Immature natural killer cell (primary cell): ENCODE results near the gene TRIM59. TPM values are rescaled to one million over a fixed set of nuclear protein-coding genes. Genes with fewer than 3 reads are reported as not detected.
A peak's percentile ranks its signal among the peaks of the same experiment; 100 is the strongest.

Source experiments
- DNase-seq, 3 donors: peaks; one replicate each; pipeline ENCODE4 v3.0.0; 2022; ENCODE audit warnings: mixed read lengths in 1 of 3
- H3K27ac Mint-ChIP-seq, 6 donors: one replicate each; pipeline ENCODE4 v1.8.0; 2020; ENCODE audit warnings: mixed read lengths in 6 of 6, mild to moderate bottlenecking in 5 of 6, inconsistent platforms in 4 of 6, moderate library complexity in 3 of 6
- H3K27me3 Mint-ChIP-seq, 3 donors: one replicate each; pipeline ENCODE4 v1.8.0; 2020 to 2021; ENCODE audit warnings: low read depth in 3 of 3, mild to moderate bottlenecking in 3 of 3, mixed read lengths in 3 of 3, moderate library complexity in 3 of 3, inconsistent platforms in 1 of 3
- H3K36me3 Mint-ChIP-seq, 3 donors: one replicate each; pipeline ENCODE4 v1.8.0; 2020; ENCODE audit warnings: mixed read lengths in 3 of 3, inconsistent platforms in 2 of 3, mild to moderate bottlenecking in 2 of 3
- H3K4me1 Mint-ChIP-seq, 2 donors: one replicate each; pipeline ENCODE4 v1.8.0; 2020; ENCODE audit warnings: inconsistent platforms in 2 of 2, mild to moderate bottlenecking in 2 of 2, mixed read lengths in 2 of 2, moderate library complexity in 1 of 2
- H3K4me3 Mint-ChIP-seq, 5 donors: one replicate each; pipeline ENCODE4 v1.8.0; 2020; ENCODE audit warnings: mild to moderate bottlenecking in 5 of 5, mixed read lengths in 5 of 5, inconsistent platforms in 3 of 5, moderate library complexity in 3 of 5
- H3K9me3 Mint-ChIP-seq, 6 donors: one replicate each; pipeline ENCODE4 v1.8.0; 2020; ENCODE audit warnings: mild to moderate bottlenecking in 6 of 6, mixed read lengths in 6 of 6, inconsistent platforms in 4 of 6, moderate library complexity in 3 of 6
- polyA plus RNA-seq, 3 donors: library from polyadenylated mRNA; unstranded; fragments of 300-500 nt; fragmentation: Illumina TruSeq; gene quantifications; one replicate each; pipeline ENCODE4 v1.2.3, GENCODE V29; 2021

TRIM59 gene, protein sequence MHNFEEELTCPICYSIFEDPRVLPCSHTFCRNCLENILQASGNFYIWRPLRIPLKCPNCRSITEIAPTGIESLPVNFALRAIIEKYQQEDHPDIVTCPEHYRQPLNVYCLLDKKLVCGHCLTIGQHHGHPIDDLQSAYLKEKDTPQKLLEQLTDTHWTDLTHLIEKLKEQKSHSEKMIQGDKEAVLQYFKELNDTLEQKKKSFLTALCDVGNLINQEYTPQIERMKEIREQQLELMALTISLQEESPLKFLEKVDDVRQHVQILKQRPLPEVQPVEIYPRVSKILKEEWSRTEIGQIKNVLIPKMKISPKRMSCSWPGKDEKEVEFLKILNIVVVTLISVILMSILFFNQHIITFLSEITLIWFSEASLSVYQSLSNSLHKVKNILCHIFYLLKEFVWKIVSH
- 10 to 100 TPM; 13.1 to 22.6 (median 14.5) TPM for polyA plus RNA-seq

DNA sequence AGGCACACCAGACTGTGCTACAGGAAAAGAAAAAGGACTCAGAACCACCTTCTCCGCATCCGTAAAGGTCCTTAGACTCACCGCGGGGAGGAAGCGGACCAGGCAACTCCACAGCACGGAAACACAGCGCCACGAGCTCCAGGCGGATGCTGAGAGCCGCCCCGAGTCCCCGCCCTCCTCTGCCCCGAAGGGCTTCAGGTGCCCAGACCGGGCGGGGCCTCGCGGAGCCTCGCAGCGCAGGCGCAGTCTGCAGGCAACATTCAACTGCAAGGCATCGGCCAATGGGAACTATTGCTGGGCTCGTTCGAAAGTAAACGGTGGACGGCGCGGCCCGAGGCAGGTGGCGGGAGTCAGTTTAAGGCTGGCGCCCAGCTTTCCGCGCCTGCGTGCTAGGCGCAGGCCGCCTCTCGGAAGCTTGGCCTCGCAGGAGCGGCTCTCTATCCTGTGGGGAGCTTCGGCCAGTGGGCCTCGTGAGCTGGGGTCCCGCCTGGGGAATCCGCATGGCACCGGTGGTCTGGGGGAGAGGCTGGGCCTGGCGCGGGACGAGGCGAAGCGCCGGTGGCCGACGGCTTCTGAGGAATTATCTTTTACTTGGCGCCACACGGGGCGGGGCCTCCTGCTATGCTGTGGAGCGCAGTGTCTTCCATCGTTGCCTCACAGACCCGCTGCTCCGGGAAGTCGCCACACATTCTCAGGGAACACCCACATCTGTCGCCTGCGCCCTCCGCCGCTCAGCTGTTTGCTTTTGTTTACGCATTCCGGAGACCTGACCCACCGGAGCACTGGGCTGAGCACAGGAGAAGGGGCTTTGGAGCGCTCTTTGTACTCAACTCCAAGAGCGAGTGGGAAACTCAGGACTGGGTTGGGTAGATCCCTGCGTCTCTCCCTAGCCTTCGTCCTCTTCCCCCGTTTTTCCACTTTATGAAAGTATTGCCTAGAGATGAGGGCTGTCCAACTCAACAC, at the start of gene TRIM59:
Gene TRIM59 (minus strand): TSS at position 151 of the 963 bp plus-strand sequence. CDS start 10,603 bp downstream, outside the sequence.
- Mint-ChIP-seq H3K4me3 (peak within 1 kb of the TSS; percentile 93 to 96 (median 95)), H3K36me3 (no peaks in the 10 kb centered on the region), H3K4me1 (peaks cover 34 to 53% of the 10 kb centered on the region in 2 donors), H3K9me3 (no peaks in the 10 kb centered on the region), H3K27me3 (peaks cover 4 to 5% (median 5%) of the 10 kb centered on the region in 3 donors), H3K27ac (peak within 1 kb of the TSS; percentile 88 to 95 (median 94))
- DNase-seq, result peak; percentile 94 to 96 (median 96)

DNA sequence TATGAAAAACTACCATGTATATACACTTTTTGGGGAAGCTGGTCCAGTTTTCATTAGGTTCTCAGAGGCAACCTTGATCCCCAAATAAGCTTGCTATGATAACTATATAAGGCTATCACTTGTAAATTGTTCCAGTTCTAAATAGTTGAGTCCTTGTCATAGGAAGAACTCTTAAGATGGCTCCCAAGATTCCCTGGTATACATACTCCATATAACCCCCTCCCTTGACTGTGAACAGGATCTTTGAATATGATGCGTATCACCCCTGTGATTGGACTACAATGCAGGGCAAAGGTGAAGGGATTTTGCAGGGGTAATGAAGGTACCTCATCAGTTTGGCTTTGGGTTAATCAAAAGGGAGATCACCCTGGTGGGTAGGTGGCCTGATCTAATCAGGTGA, 48.6 kb upstream of the TRIM59 start:
- no peak overlapping the region for H3K4me3 Mint-ChIP-seq
- DNase-seq, result no peak
- H3K9me3 Mint-ChIP-seq, result no peaks in the 10 kb centered on the region
- H3K27ac Mint-ChIP-seq, result no peak overlapping the region
- peaks cover 11 to 23% (median 22%) of the 10 kb centered on the region in 3 donors for H3K36me3 Mint-ChIP-seq
- no peaks in the 10 kb centered on the region for H3K27me3 Mint-ChIP-seq
- no peaks in the 10 kb centered on the region for H3K4me1 Mint-ChIP-seq

DNA sequence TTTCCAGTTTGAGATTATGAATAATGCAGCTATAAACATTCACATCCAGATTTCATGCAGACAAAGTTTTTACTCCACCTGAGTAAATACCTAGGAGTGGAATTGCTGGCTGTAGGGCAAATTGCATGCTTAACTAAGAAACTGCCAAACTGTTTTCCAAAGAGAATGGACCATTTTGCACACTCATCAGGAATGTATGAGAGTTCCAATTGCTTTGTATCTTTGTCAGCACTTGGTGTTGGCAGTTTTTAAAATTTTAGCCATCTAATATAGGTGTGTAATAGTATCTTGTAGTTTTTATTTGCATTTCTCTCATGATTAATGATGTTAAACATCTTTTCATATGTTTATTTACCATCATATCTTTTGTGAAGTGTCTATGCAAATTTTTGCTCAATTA, 40.6 kb upstream of the TRIM59 start:
- no peak overlapping the region for H3K27ac Mint-ChIP-seq
- no peak overlapping the region for H3K4me3 Mint-ChIP-seq
- no peaks in the 10 kb centered on the region for H3K36me3 Mint-ChIP-seq
- no peak for DNase-seq
- peaks cover 4 to 12% of the 10 kb centered on the region in 2 donors for H3K4me1 Mint-ChIP-seq
- H3K27me3 Mint-ChIP-seq, result peaks cover 0 to 2% (median 0%) of the 10 kb centered on the region in 3 donors
- no peaks in the 10 kb centered on the region for H3K9me3 Mint-ChIP-seq

DNA sequence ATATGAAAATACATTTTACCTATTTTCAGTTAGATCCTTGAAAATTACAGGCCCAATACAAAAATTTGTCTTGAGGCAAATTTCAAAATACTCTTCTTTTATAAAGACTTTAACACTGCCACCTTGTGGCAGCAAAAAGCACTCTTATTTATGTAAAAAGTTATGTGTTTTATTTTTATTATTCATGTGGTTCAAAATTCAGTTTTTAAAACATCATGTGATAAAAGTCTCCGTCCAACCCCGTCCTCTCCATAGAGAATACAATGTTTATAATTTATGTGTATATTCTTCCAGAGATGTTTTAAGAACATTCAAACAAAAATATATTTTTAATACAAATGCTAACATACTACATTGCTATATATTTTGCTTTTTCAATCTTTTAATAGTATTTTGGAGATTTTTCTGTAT, 36.9 kb upstream of the TRIM59 start:
- no peak overlapping the region for H3K27ac Mint-ChIP-seq
- H3K4me3 Mint-ChIP-seq, result peak overlapping the region in 4 of 5 donors; percentile 46 to 82 (median 76)
- DNase-seq, result peak; percentile 12 to 17 (median 13)
- no peaks in the 10 kb centered on the region for H3K9me3 Mint-ChIP-seq
- peaks cover 0 to 3% (median 2%) of the 10 kb centered on the region in 3 donors for H3K27me3 Mint-ChIP-seq
- H3K4me1 Mint-ChIP-seq, result peaks cover 6 to 15% of the 10 kb centered on the region in 2 donors
- no peaks in the 10 kb centered on the region for H3K36me3 Mint-ChIP-seq

DNA sequence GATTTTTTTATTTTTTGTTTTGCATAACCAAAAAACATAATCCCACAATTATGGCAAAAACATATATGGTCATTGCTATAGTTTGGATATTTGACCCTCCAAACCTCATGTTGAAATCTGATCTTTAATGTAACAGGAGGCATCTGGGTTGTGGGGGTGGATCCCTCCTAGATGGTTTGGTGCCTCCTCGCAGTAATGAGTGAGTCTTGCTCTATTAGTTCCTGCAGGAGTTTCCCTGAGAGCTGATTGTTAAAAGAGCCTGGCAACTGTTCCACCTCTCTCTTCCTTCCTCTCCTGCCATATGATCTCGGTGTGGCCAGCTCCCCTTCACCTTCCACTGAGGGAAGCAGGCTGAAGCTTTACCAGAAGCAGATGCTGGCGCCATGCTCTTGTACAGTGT, 33.2 kb upstream of the TRIM59 start:
- no peak overlapping the region for H3K4me3 Mint-ChIP-seq
- H3K9me3 Mint-ChIP-seq, result no peaks in the 10 kb centered on the region
- H3K27ac Mint-ChIP-seq, result no peak overlapping the region
- H3K4me1 Mint-ChIP-seq, result peaks cover 6 to 15% of the 10 kb centered on the region in 2 donors
- peaks cover 0 to 3% (median 0%) of the 10 kb centered on the region in 3 donors for H3K36me3 Mint-ChIP-seq
- no peak for DNase-seq
- H3K27me3 Mint-ChIP-seq, result peaks cover 0 to 5% (median 0%) of the 10 kb centered on the region in 3 donors

DNA sequence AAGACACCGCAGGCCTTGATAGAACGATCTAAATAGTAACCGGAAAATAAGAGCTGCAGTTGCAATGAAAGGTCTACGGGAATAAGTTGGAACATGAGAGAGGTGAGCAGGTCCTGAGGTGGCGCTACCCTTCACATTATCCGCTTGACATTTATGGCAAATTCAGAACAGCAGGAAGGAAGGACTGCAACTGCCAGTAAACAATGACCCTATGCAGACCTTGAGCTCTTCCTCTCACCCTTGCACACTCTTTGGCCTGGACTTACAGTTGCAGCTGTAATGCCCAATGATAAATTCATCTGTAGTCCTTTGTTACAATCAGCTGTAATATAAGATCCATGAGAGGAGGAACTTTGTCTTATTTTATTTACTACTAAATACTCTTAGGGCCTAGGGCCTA, 32.3 kb upstream of the TRIM59 start:
- Mint-ChIP-seq H3K9me3 (no peaks in the 10 kb centered on the region), H3K4me1 (peaks cover 6 to 15% of the 10 kb centered on the region in 2 donors), H3K4me3 (no peak overlapping the region), H3K27ac (no peak overlapping the region), H3K36me3 (peaks cover 0 to 3% (median 0%) of the 10 kb centered on the region in 3 donors), H3K27me3 (peaks cover 0 to 5% (median 0%) of the 10 kb centered on the region in 3 donors)
- DNase-seq, result no peak

DNA sequence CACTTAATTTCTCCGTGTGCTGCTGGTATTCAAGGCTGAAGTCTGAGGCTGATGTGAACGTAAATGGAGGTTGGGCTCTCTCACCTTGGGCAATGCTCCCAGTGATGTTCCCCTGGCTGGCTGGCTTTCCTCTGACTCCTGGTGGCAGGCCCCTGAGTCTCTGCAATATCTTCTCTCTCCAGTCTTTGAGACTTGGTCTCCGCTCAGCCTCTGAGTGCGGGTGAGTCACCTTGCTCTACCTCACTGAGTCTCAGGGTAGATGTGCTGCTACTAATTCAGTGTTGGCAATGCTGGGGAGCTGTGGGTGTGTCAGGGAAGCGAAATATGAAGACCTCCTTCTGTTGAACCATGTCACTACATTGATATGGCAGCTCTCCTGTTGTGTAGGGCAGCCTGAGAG, 31.3 kb upstream of the TRIM59 start:
- no peaks in the 10 kb centered on the region for H3K9me3 Mint-ChIP-seq
- H3K27ac Mint-ChIP-seq, result no peak overlapping the region
- peaks cover 6 to 11% of the 10 kb centered on the region in 2 donors for H3K4me1 Mint-ChIP-seq
- no peak for DNase-seq
- peaks cover 0 to 3% (median 0%) of the 10 kb centered on the region in 3 donors for H3K36me3 Mint-ChIP-seq
- H3K27me3 Mint-ChIP-seq, result peaks cover 0 to 5% (median 0%) of the 10 kb centered on the region in 3 donors
- no peak overlapping the region for H3K4me3 Mint-ChIP-seq

DNA sequence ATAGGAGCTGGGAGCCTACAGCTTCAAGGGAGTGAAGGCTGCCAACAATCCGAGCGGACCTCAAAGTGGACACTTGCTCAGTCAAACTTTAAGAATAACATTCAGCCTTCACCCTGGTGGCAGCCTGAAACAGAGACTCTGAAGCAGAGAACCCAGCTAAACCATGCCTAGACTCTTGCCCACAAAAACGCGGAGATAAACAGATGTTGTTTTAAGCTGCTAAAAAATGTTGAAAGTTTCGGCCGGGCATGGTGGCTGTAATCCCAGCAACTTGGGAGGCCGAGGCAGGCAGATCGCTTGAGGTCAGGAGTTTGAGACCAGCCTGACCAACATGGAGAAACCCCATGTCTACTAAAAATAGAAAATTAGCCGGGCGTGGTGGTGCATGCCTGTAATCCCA, 29.8 kb upstream of the TRIM59 start:
- no peak overlapping the region for H3K4me3 Mint-ChIP-seq
- no peak overlapping the region for H3K27ac Mint-ChIP-seq
- no peaks in the 10 kb centered on the region for H3K4me1 Mint-ChIP-seq
- H3K9me3 Mint-ChIP-seq, result no peaks in the 10 kb centered on the region
- no peak for DNase-seq
- peaks cover 0 to 5% (median 2%) of the 10 kb centered on the region in 3 donors for H3K27me3 Mint-ChIP-seq
- H3K36me3 Mint-ChIP-seq, result peaks cover 0 to 3% (median 0%) of the 10 kb centered on the region in 3 donors

DNA sequence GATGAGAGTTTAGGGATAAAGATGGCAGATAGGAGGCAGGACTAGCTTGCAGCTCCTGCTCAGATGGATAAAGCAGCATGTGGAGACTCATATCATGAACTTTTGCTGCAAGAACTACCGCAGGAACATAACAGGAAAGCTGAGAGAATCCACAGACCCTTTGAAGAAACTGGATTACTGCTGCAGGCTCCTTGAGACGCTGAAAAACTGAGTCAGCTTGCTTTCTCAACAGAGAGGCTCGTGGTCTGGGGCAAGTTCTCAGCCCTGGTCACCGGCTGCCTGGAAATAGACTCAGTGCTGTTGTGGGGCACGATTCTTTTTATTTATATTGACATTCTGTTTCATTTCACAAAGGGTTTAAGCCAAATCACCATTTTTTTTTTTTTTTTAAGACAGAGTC, 28.8 kb upstream of the TRIM59 start:
- no peaks in the 10 kb centered on the region for H3K4me1 Mint-ChIP-seq
- H3K4me3 Mint-ChIP-seq, result no peak overlapping the region
- peaks cover 0 to 5% (median 2%) of the 10 kb centered on the region in 3 donors for H3K27me3 Mint-ChIP-seq
- no peak overlapping the region for H3K27ac Mint-ChIP-seq
- no peaks in the 10 kb centered on the region for H3K9me3 Mint-ChIP-seq
- H3K36me3 Mint-ChIP-seq, result peaks cover 0 to 3% (median 0%) of the 10 kb centered on the region in 3 donors
- DNase-seq, result no peak

DNA sequence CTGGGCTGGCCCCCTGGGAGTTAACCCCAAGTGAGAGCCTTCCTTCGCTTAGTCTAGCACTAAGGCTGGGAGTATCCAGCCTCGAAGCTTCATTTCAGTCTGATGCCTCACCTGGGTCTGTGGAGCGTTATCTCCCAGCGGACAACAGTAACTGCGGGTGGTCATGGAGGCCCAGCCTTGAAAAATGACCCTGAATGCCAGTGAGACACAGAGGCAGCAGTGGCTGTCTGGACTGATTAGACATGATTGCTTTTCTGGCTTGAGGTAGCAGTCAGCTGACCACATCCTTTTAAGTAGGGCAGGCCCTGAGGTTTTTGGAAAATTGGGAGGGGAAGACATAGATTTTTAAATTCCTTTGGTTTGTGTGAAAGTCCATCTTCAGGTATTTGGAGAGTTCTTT, 28.2 kb upstream of the TRIM59 start:
- Mint-ChIP-seq H3K27me3 (peaks cover 0 to 2% (median 2%) of the 10 kb centered on the region in 3 donors), H3K9me3 (no peaks in the 10 kb centered on the region), H3K27ac (no peak overlapping the region), H3K36me3 (peaks cover 0 to 3% (median 0%) of the 10 kb centered on the region in 3 donors), H3K4me1 (no peaks in the 10 kb centered on the region), H3K4me3 (no peak overlapping the region)
- DNase-seq, result no peak

DNA sequence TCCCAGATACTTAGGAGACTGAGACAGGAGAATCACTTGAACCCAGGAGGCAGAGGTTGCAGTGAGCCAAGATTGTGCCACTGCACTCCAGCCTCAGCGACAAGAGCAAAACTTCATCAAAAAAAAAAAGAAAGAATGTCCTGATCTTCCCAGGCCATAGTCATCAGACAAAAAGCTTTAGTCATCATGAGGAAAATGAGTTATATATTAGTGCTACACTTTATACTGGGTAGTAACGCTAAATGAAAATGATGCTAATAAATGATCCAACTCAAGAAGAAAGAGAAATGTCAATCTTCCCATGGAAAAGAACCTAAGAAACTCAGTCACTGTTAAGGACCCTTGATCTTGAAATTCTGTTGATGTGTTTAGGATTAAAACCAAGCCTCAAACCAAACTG, 26.3 kb upstream of the TRIM59 start:
- Mint-ChIP-seq H3K4me1 (no peaks in the 10 kb centered on the region), H3K9me3 (no peaks in the 10 kb centered on the region), H3K27ac (no peak overlapping the region), H3K27me3 (peaks cover 0 to 2% (median under 1%) of the 10 kb centered on the region in 3 donors), H3K36me3 (peaks cover 0 to under 1% (median 0%) of the 10 kb centered on the region in 3 donors), H3K4me3 (no peak overlapping the region)
- no peak for DNase-seq

DNA sequence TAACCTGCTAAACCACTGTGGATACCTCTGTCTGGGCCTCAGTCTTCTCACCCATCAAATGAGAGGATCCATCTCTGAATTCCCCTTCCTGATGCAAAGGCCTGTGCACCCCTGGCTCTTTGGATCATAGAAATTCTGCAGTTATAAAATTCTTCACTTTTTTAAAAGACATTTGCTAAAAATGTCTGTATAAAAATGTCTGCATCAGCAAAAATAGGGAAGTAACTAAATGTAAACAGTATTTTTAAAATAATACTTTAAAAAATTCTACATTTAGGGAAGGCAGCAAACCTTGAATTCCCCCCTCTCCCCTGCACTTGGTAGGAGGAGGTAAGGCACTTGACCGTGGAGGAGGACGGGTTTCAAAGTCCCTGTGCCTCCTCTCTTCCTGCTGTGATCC, 25.6 kb upstream of the TRIM59 start:
- no peaks in the 10 kb centered on the region for H3K4me1 Mint-ChIP-seq

DNA sequence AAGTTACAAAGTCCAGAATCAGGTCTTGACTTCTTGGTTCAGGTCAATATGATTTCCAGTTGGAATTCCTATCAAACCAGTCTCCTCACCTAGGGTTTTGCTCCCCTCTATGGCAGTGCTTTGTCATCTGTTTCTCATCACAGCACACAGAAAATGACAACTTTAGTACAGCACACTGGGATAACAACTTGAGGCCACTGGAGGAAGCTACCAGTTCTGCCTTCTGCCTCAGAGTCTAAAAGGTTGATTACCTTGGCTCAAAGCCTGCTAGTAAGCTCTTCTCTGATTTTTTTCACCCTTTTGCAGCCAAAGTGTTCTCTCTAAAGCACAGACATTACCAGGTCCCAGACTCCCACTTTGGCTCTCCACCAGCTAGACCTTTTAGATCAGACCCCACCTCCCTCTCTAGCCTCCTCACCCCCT, 24.8 kb upstream of the TRIM59 start:
- Mint-ChIP-seq H3K27me3 (peaks cover 2 to 4% (median 2%) of the 10 kb centered on the region in 3 donors), H3K27ac (no peak overlapping the region), H3K9me3 (peaks cover 0 to 6% (median 4%) of the 10 kb centered on the region in 6 donors), H3K4me3 (no peak overlapping the region), H3K36me3 (peaks cover 0 to 5% (median 0%) of the 10 kb centered on the region in 3 donors), H3K4me1 (no peaks in the 10 kb centered on the region)
- DNase-seq, result no peak

More for the DNA sequence above, 25.6 kb upstream of the TRIM59 start:
- no peak for DNase-seq
- Mint-ChIP-seq H3K4me3 (no peak overlapping the region), H3K27me3 (peaks cover 0 to 2% (median 2%) of the 10 kb centered on the region in 3 donors), H3K27ac (no peak overlapping the region), H3K36me3 (no peaks in the 10 kb centered on the region), H3K9me3 (no peaks in the 10 kb centered on the region)
